ENCODE data around the gene SAA1.

- TF ChIP-seq CTCF (IDR thresholded peaks at IDR 0.05) (no peak), EP300 (IDR thresholded peaks at IDR 0.05) (no peak), POLR2A (IDR thresholded peaks at IDR 0.05) (no peak)
Observed at GRCh38 chr11:18264677-18265555, 1.1 kb upstream of the SAA1 start.

All from ovary (tissue), 3 donors.